Measurements from ENCODE around the gene ARL2.

Gene ARL2

GRCh38 chr11:65065851-65066250 lies 51.9 kb downstream of the ARL2 start:
- no peaks in the 10 kb centered on the region for H3K9me3 ChIP-seq (replicated peaks; ENCODE audit: insufficient read depth, low read length)
- no peak overlapping the region for H2AFZ ChIP-seq (ENCODE audit: low read length)
- DNase-seq = no peak
- no peak overlapping the region for H3K4me2 ChIP-seq (ENCODE audit: low read depth, low read length)
- no peaks in the 10 kb centered on the region for H3K27me3 ChIP-seq (replicated peaks; ENCODE audit: insufficient read depth, low read length)
- H3F3A ChIP-seq (ENCODE audit: insufficient read depth, low read length) = peaks cover 5% of the 10 kb centered on the region; the same call in 1 of the 2 replicates
- TF ChIP-seq EZH2phosphoT487 (IDR thresholded peaks at IDR 0.05; ENCODE audit: low read length) = no peak
- H3K27ac ChIP-seq (ENCODE audit: low read length) = no peak overlapping the region
- no peaks in the 10 kb centered on the region for H4K20me1 ChIP-seq (ENCODE audit: insufficient read depth, low read length)
- no peaks in the 10 kb centered on the region for H3K9me2 ChIP-seq (replicated peaks; ENCODE audit: insufficient read depth, low read length)
- no peak overlapping the region for H3K9ac ChIP-seq (ENCODE audit: low read length)
- H3K4me1 ChIP-seq (ENCODE audit: low read length) = peaks cover 9% of the 10 kb centered on the region
- H3K79me2 ChIP-seq (ENCODE audit: low read length) = no peaks in the 10 kb centered on the region
- no peak overlapping the region for H3K4me3 ChIP-seq (ENCODE audit: low read length)
- no peaks in the 10 kb centered on the region for H3K36me3 ChIP-seq (replicated peaks; ENCODE audit: insufficient read depth, low read length)

- H3K27ac ChIP-seq (ENCODE audit: low read length) = no peak overlapping the region
These were observed 52.4 kb downstream of the ARL2 start for GRCh38 chr11:65066315-65066714.

GRCh38 chr11:65066805-65067291 lies 52.9 kb downstream of the ARL2 start:
- Histone ChIP-seq H3F3A (ENCODE audit: insufficient read depth, low read length) (no peaks in the 10 kb centered on the region), H3K4me3 (ENCODE audit: low read length) (no peak overlapping the region), H3K4me1 (ENCODE audit: low read length) (peaks cover 7% of the 10 kb centered on the region), H3K79me2 (ENCODE audit: low read length) (no peaks in the 10 kb centered on the region), H3K9ac (ENCODE audit: low read length) (no peak overlapping the region), H3K9me2 (replicated peaks; ENCODE audit: insufficient read depth, low read length) (no peaks in the 10 kb centered on the region), H2AFZ (ENCODE audit: low read length) (no peak overlapping the region), H3K4me2 (ENCODE audit: low read depth, low read length) (no peak overlapping the region), H4K20me1 (ENCODE audit: insufficient read depth, low read length) (no peaks in the 10 kb centered on the region), H3K27ac (ENCODE audit: low read length) (no peak overlapping the region), H3K9me3 (replicated peaks; ENCODE audit: insufficient read depth, low read length) (no peaks in the 10 kb centered on the region), H3K27me3 (replicated peaks; ENCODE audit: insufficient read depth, low read length) (no peaks in the 10 kb centered on the region), H3K36me3 (replicated peaks; ENCODE audit: insufficient read depth, low read length) (no peaks in the 10 kb centered on the region)
- no peak for TF ChIP-seq EZH2 (optimal IDR thresholded peaks at IDR 0.05; ENCODE audit: low read depth, low read length)
- TF ChIP-seq CTCF (IDR thresholded peaks at IDR 0.05; ENCODE audit: low read length) = no peak
- no peak for TF ChIP-seq EZH2phosphoT487 (IDR thresholded peaks at IDR 0.05; ENCODE audit: low read length)
- DNase-seq = no peak

More at GRCh38 chr11:65066315-65066714, 52.4 kb downstream of the ARL2 start:
- DNase-seq = no peak
- H3K9me2 ChIP-seq (replicated peaks; ENCODE audit: insufficient read depth, low read length) = no peaks in the 10 kb centered on the region
- no peak overlapping the region for H3K4me2 ChIP-seq (ENCODE audit: low read depth, low read length)
- no peak overlapping the region for H3K4me3 ChIP-seq (ENCODE audit: low read length)
- no peaks in the 10 kb centered on the region for H3K36me3 ChIP-seq (replicated peaks; ENCODE audit: insufficient read depth, low read length)
- no peaks in the 10 kb centered on the region for H3K9me3 ChIP-seq (replicated peaks; ENCODE audit: insufficient read depth, low read length)
- no peak for TF ChIP-seq CTCF (IDR thresholded peaks at IDR 0.05; ENCODE audit: low read length)
- no peak for TF ChIP-seq EZH2phosphoT487 (IDR thresholded peaks at IDR 0.05; ENCODE audit: low read length)
- TF ChIP-seq EZH2 (optimal IDR thresholded peaks at IDR 0.05; ENCODE audit: low read depth, low read length) = no peak
- no peaks in the 10 kb centered on the region for H3K79me2 ChIP-seq (ENCODE audit: low read length)
- no peaks in the 10 kb centered on the region for H4K20me1 ChIP-seq (ENCODE audit: insufficient read depth, low read length)
- no peak overlapping the region for H3K9ac ChIP-seq (ENCODE audit: low read length)
- H3K4me1 ChIP-seq (ENCODE audit: low read length) = peaks cover 5% of the 10 kb centered on the region
- peaks cover under 1% of the 10 kb centered on the region; the same call in 1 of the 2 replicates for H3F3A ChIP-seq (ENCODE audit: insufficient read depth, low read length)
- H3K27me3 ChIP-seq (replicated peaks; ENCODE audit: insufficient read depth, low read length) = no peaks in the 10 kb centered on the region
- no peak overlapping the region for H2AFZ ChIP-seq (ENCODE audit: low read length)

- no peak for TF ChIP-seq EZH2phosphoT487 (IDR thresholded peaks at IDR 0.05; ENCODE audit: low read length)
- no peak for TF ChIP-seq EZH2 (optimal IDR thresholded peaks at IDR 0.05; ENCODE audit: low read depth, low read length)
- TF ChIP-seq CTCF (IDR thresholded peaks at IDR 0.05; ENCODE audit: low read length) = no peak
- Histone ChIP-seq H3K9ac (ENCODE audit: low read length) (no peak overlapping the region), H3K9me2 (replicated peaks; ENCODE audit: insufficient read depth, low read length) (no peaks in the 10 kb centered on the region), H2AFZ (ENCODE audit: low read length) (no peak overlapping the region), H3F3A (ENCODE audit: insufficient read depth, low read length) (no peaks in the 10 kb centered on the region), H3K4me3 (ENCODE audit: low read length) (no peak overlapping the region), H3K79me2 (ENCODE audit: low read length) (no peaks in the 10 kb centered on the region), H3K27me3 (replicated peaks; ENCODE audit: insufficient read depth, low read length) (no peaks in the 10 kb centered on the region), H4K20me1 (ENCODE audit: insufficient read depth, low read length) (no peaks in the 10 kb centered on the region), H3K36me3 (replicated peaks; ENCODE audit: insufficient read depth, low read length) (no peaks in the 10 kb centered on the region), H3K4me2 (ENCODE audit: low read depth, low read length) (no peak overlapping the region), H3K27ac (ENCODE audit: low read length) (no peak overlapping the region), H3K9me3 (replicated peaks; ENCODE audit: insufficient read depth, low read length) (no peaks in the 10 kb centered on the region), H3K4me1 (ENCODE audit: low read length) (peaks cover 9% of the 10 kb centered on the region)
- DNase-seq = no peak
These were observed 53.5 kb downstream of the ARL2 start for GRCh38 chr11:65067446-65067845.
